K562 (cell line): Measurements from ENCODE around the gene SPINK4. TPM values are rescaled to one million over a fixed set of nuclear protein-coding genes. Genes with fewer than 3 reads are reported as not detected.
A peak's percentile ranks its signal among the peaks of the same experiment; 100 is the strongest.

Experiments used
- LCOR ChIP-seq: sonication (generic); formaldehyde crosslinking; IDR thresholded peaks from 2 replicates; pipeline ENCODE4 v1.8.0; 2022; ENCODE audit warnings: mild to moderate bottlenecking, missing genetic modification reagents
- MCM7 ChIP-seq, 2 experiments: fragments of 450-650 bp; IDR thresholded peaks; 2 replicates each; pipeline ENCODE4 v1.6.1; 2016 to 2018
- NR2C1 ChIP-seq, 2 experiments: fragments of 450-650 bp; IDR thresholded peaks; 2 replicates each; pipeline ENCODE4 v1.6.1; 2017; ENCODE audit warnings: mild to moderate bottlenecking in 2 of 2, antibody characterized with exemption in 1 of 2, inconsistent platforms in 1 of 2, missing compliant biosample characterization in 1 of 2, missing genetic modification characterization in 1 of 2
- NR2F6 ChIP-seq: fragments of 450-650 bp; formaldehyde crosslinking; IDR thresholded peaks from 2 replicates; pipeline ENCODE4 v1.4.0; 2020; ENCODE audit warnings: mild to moderate bottlenecking
- TGIF2 ChIP-seq: sonication (generic); formaldehyde crosslinking; IDR thresholded peaks from 2 replicates; pipeline ENCODE4 v1.8.1; 2022; ENCODE audit warnings: mild to moderate bottlenecking, missing genetic modification reagents, moderate library complexity
- ZBTB17 ChIP-seq: fragments of 450-650 bp; formaldehyde crosslinking; IDR thresholded peaks from 2 replicates; pipeline ENCODE4 v1.4.0; 2020; ENCODE audit warnings: mild to moderate bottlenecking
- polyA plus RNA-seq, 8 experiments: library from polyadenylated mRNA; depleted of rRNA in 4 of 8; stranded (reverse) in 5 of 8; unstranded in 3 of 8; fragments of >200 nt; fragmentation: Nextera tagmentation in 2 of 8; fragmentation: Illumina TruSeq in 1 of 8; extraction: Ambion mirVana in 2 of 8; extraction: Trizol in 1 of 8; gene quantifications; 2 replicates each; pipeline versions ENCODE4 v1.2.1 to v1.2.3, GENCODE V29; 2011 to 2014; ENCODE audit warnings: inconsistent platforms in 1 of 8, missing spikeins in 1 of 8
- total RNA-seq, 7 experiments: library from RNA; depleted of rRNA in 6 of 7; stranded (reverse); fragments of >200 nt in 6 of 7; fragmentation: Illumina TruSeq in 2 of 7; extraction: Trizol in 2 of 7; gene quantifications; 2 replicates each; pipeline versions ENCODE4 v1.2.1 to v1.2.3, GENCODE V29; 2011 to 2021; ENCODE audit warnings: low replicate concordance in 1 of 7
- TF ChIP-seq, protein P1 (sequence below), 2 experiments: fragments of 450-650 bp in 1 of 2; sonication (generic) in 1 of 2; formaldehyde crosslinking in 1 of 2; IDR thresholded peaks; 2 replicates each; pipeline versions ENCODE4 v1.7.1 to v1.9.0; 2016 to 2022; ENCODE audit warnings: inconsistent platforms in 1 of 2, mild to moderate bottlenecking in 1 of 2, missing genetic modification reagents in 1 of 2
- TF ChIP-seq, protein P2 (sequence below), 2 experiments: fragments of 450-650 bp in 1 of 2; sonication (generic) in 1 of 2; formaldehyde crosslinking in 1 of 2; IDR thresholded peaks in 1 of 2; conservative IDR thresholded peaks in 1 of 2; 2 replicates each; pipeline versions ENCODE4 v1.6.1 to v1.8.1; 2016 to 2023; ENCODE audit warnings: mild to moderate bottlenecking in 2 of 2, moderate library complexity in 2 of 2, inconsistent platforms in 1 of 2, missing genetic modification reagents in 1 of 2
- TF ChIP-seq, protein P3 (sequence below): sonication (generic); formaldehyde crosslinking; IDR thresholded peaks from 2 replicates; pipeline ENCODE4 v1.8.0; 2023; ENCODE audit warnings: mild to moderate bottlenecking, missing genetic modification reagents
- TF ChIP-seq, protein P4 (sequence below): fragments of 450-650 bp; formaldehyde crosslinking; IDR thresholded peaks from 2 replicates; pipeline ENCODE4 v1.4.0; 2022; ENCODE audit warnings: mild to moderate bottlenecking, moderate library complexity

SPINK4 gene
- total and polyA plus RNA-seq, 9 of the 15 experiments (the other 6 are each of a cell fraction or from before 2014, with no cell fraction given), result 0.74 to 5.5 (median 2.1) TPM; not detected in 2

DNA sequence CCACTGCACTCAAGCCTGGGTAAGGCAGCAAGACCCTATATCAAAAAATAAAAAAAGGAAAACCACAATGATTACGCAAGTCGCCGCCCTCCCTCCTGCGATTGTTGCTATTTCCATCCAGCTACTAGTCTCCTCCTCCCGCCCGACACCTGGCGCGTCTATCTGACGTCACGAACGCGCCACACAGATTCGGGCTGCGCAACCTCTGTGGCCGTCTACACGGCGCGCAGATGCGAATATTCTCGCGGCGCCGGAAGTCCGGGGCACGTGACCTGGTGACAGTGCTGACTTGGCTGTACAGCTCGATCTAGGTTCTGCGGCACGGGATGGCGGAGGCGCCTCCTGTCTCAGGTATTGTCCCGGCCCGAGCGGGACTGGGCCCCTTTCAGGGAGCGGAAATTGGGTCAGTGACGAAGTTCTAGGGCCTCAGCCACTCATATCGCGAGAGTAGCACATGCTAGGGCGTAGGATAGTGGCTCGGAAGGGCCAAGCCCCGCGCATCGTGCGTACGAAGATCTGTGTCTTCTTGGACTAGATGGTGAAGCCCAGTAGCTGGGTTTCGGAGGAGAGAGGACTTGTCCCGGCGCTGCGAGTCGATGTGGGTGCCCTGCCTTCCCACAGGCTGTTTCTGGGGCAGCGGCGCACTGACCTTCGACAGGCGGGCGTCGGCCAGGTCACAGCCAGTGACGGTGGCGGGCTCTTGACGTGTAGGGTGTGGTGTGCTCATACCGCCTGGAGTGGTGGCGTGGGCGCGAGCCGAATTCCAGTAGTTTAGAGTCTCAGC lies 50.5 kb downstream of the SPINK4 start, which contains the start of gene NFX1 (continued):
- TF ChIP-seq, protein P1, sequence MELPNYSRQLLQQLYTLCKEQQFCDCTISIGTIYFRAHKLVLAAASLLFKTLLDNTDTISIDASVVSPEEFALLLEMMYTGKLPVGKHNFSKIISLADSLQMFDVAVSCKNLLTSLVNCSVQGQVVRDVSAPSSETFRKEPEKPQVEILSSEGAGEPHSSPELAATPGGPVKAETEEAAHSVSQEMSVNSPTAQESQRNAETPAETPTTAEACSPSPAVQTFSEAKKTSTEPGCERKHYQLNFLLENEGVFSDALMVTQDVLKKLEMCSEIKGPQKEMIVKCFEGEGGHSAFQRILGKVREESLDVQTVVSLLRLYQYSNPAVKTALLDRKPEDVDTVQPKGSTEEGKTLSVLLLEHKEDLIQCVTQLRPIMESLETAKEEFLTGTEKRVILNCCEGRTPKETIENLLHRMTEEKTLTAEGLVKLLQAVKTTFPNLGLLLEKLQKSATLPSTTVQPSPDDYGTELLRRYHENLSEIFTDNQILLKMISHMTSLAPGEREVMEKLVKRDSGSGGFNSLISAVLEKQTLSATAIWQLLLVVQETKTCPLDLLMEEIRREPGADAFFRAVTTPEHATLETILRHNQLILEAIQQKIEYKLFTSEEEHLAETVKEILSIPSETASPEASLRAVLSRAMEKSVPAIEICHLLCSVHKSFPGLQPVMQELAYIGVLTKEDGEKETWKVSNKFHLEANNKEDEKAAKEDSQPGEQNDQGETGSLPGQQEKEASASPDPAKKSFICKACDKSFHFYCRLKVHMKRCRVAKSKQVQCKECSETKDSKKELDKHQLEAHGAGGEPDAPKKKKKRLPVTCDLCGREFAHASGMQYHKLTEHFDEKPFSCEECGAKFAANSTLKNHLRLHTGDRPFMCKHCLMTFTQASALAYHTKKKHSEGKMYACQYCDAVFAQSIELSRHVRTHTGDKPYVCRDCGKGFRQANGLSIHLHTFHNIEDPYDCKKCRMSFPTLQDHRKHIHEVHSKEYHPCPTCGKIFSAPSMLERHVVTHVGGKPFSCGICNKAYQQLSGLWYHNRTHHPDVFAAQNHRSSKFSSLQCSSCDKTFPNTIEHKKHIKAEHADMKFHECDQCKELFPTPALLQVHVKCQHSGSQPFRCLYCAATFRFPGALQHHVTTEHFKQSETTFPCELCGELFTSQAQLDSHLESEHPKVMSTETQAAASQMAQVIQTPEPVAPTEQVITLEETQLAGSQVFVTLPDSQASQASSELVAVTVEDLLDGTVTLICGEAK (IDR thresholded peaks at IDR 0.05), result peak; percentile 87
- TF ChIP-seq, protein P1 (CRISPR knock-in tag; IDR thresholded peaks at IDR 0.05), result no peak
- TF ChIP-seq NR2F6 (CRISPR knock-in tag) (no peak), TGIF2 (CRISPR knock-in tag) (peak; percentile 64; the same call in 1 of the 2 replicates), ZBTB17 (CRISPR knock-in tag) (no peak), NR2C1 (IDR thresholded peaks at IDR 0.05) (0 out of 2 replicates have a peak, but pooled peaks have one; percentile 50), NR2C1 (tag; IDR thresholded peaks at IDR 0.05) (peak; percentile 47; the same call in 1 of the 2 replicates), LCOR (CRISPR knock-in tag) (no peak; the same call in 1 of the 2 replicates), MCM7 (IDR thresholded peaks at IDR 0.05) (no peak)
- TF ChIP-seq, protein P2, sequence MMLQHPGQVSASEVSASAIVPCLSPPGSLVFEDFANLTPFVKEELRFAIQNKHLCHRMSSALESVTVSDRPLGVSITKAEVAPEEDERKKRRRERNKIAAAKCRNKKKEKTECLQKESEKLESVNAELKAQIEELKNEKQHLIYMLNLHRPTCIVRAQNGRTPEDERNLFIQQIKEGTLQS (IDR thresholded peaks at IDR 0.05), result peak; percentile 91
- TF ChIP-seq, protein P2 (CRISPR knock-in tag; conservative IDR thresholded peaks at IDR 0.05), result no peak
- TF ChIP-seq, protein P3, sequence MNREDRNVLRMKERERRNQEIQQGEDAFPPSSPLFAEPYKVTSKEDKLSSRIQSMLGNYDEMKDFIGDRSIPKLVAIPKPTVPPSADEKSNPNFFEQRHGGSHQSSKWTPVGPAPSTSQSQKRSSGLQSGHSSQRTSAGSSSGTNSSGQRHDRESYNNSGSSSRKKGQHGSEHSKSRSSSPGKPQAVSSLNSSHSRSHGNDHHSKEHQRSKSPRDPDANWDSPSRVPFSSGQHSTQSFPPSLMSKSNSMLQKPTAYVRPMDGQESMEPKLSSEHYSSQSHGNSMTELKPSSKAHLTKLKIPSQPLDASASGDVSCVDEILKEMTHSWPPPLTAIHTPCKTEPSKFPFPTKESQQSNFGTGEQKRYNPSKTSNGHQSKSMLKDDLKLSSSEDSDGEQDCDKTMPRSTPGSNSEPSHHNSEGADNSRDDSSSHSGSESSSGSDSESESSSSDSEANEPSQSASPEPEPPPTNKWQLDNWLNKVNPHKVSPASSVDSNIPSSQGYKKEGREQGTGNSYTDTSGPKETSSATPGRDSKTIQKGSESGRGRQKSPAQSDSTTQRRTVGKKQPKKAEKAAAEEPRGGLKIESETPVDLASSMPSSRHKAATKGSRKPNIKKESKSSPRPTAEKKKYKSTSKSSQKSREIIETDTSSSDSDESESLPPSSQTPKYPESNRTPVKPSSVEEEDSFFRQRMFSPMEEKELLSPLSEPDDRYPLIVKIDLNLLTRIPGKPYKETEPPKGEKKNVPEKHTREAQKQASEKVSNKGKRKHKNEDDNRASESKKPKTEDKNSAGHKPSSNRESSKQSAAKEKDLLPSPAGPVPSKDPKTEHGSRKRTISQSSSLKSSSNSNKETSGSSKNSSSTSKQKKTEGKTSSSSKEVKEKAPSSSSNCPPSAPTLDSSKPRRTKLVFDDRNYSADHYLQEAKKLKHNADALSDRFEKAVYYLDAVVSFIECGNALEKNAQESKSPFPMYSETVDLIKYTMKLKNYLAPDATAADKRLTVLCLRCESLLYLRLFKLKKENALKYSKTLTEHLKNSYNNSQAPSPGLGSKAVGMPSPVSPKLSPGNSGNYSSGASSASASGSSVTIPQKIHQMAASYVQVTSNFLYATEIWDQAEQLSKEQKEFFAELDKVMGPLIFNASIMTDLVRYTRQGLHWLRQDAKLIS (CRISPR knock-in tag), result peak; percentile 29
- TF ChIP-seq, protein P4, sequence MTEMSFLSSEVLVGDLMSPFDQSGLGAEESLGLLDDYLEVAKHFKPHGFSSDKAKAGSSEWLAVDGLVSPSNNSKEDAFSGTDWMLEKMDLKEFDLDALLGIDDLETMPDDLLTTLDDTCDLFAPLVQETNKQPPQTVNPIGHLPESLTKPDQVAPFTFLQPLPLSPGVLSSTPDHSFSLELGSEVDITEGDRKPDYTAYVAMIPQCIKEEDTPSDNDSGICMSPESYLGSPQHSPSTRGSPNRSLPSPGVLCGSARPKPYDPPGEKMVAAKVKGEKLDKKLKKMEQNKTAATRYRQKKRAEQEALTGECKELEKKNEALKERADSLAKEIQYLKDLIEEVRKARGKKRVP, result no peak
